BE2C (cell line): ENCODE measurements around the gene SLC22A4.

Source experiments
- DNase-seq: peaks from one replicate; pipeline ENCODE4 v3.0.0-alpha.2; 2020
- H3K27me3 ChIP-seq: fragments of 250-450 bp; sonication (Bioruptor Pico); 2 replicates; pipeline ENCODE4 v1.5.1; 2020; ENCODE audit warnings: mild to moderate bottlenecking
- H3K36me3 ChIP-seq: fragments of 250-450 bp; sonication (Bioruptor Pico); 2 replicates; pipeline ENCODE4 v1.5.1; 2020; ENCODE audit warnings: mild to moderate bottlenecking
- H3K4me1 ChIP-seq: fragments of 250-450 bp; sonication (Bioruptor Pico); 2 replicates; pipeline ENCODE4 v1.5.1; 2020
- H3K4me3 ChIP-seq: 2 replicates; pipeline ENCODE4 v1.5.1; 2011; ENCODE audit warnings: low read depth, low read length
- H3K9me3 ChIP-seq: fragments of 250-450 bp; sonication (Bioruptor Pico); 2 replicates; pipeline ENCODE4 v1.5.1; 2020
- CTCF ChIP-seq: IDR thresholded peaks from 2 replicates; pipeline ENCODE4 v1.5.1; 2012; ENCODE audit warnings: mild to moderate bottlenecking, low read depth, low read length

The SLC22A4 gene

GRCh38 chr5:132262882-132263547, 31.2 kb upstream of the SLC22A4 start:
- no peak for TF ChIP-seq CTCF
- DNase-seq, result no peak
- no peak overlapping the region for H3K4me3 ChIP-seq
- H3K9me3 ChIP-seq, result no peaks in the 10 kb centered on the region
- no peaks in the 10 kb centered on the region for H3K27me3 ChIP-seq
- H3K4me1 ChIP-seq, result peaks cover 16% of the 10 kb centered on the region
- peaks cover 34% of the 10 kb centered on the region for H3K36me3 ChIP-seq

GRCh38 chr5:132263548-132264261, 30.5 kb upstream of the SLC22A4 start:
- no peak for TF ChIP-seq CTCF
- peaks cover 34% of the 10 kb centered on the region for H3K36me3 ChIP-seq
- peaks cover 16% of the 10 kb centered on the region for H3K4me1 ChIP-seq
- no peak overlapping the region for H3K4me3 ChIP-seq
- no peaks in the 10 kb centered on the region for H3K9me3 ChIP-seq
- DNase-seq, result no peak
- H3K27me3 ChIP-seq, result no peaks in the 10 kb centered on the region

- DNase-seq, result no peak
- Histone ChIP-seq H3K27me3 (no peaks in the 10 kb centered on the region), H3K36me3 (peaks cover 34% of the 10 kb centered on the region), H3K4me1 (peaks cover 22% of the 10 kb centered on the region), H3K4me3 (no peak overlapping the region), H3K9me3 (no peaks in the 10 kb centered on the region)
- no peak for TF ChIP-seq CTCF
These were observed 29.5 kb upstream of the SLC22A4 start for GRCh38 chr5:132264546-132265335.

GRCh38 chr5:132265336-132266030, 28.7 kb upstream of the SLC22A4 start:
- no peak for DNase-seq
- Histone ChIP-seq H3K4me1 (peaks cover 17% of the 10 kb centered on the region), H3K36me3 (peaks cover 26% of the 10 kb centered on the region)

More at GRCh38 chr5:132265336-132266030, 28.7 kb upstream of the SLC22A4 start:
- H3K27me3 ChIP-seq, result no peaks in the 10 kb centered on the region
- no peak for TF ChIP-seq CTCF
- no peaks in the 10 kb centered on the region for H3K9me3 ChIP-seq
- H3K4me3 ChIP-seq, result no peak overlapping the region
